Measurements from ENCODE around the gene FKBP4.

FKBP4 gene

GRCh38 chr12:2853626-2854025, 58.9 kb downstream of the FKBP4 start:
- Histone ChIP-seq H2BK15ac (replicated peaks; ENCODE audit: low read depth) (no peak overlapping the region), H3K23ac (ENCODE audit: low read length) (no peak overlapping the region), H4K5ac (ENCODE audit: low read length) (no peak overlapping the region), H3K79me2 (ENCODE audit: control insufficient read depth, insufficient read depth, low read length) (no peaks in the 10 kb centered on the region), H3K27me3 (ENCODE audit: insufficient read depth, low read length, poor library complexity) (no peaks in the 10 kb centered on the region), H3K79me1 (ENCODE audit: low read length) (no peaks in the 10 kb centered on the region), H3K4me1 (ENCODE audit: control insufficient read depth, low read depth, low read length) (no peaks in the 10 kb centered on the region), H3K18ac (ENCODE audit: low read length) (no peak overlapping the region), H2BK5ac (ENCODE audit: low read length) (no peak overlapping the region), H3K4me3 (ENCODE audit: low read length) (no peak overlapping the region), H3K9ac (ENCODE audit: low read length) (no peak overlapping the region), H3K4me2 (ENCODE audit: low read length) (no peak overlapping the region), H2AK5ac (ENCODE audit: low read length) (no peak overlapping the region), H2BK120ac (ENCODE audit: low read depth, low read length) (no peak overlapping the region), H3K4ac (ENCODE audit: low read depth, low read length) (no peak overlapping the region), H4K8ac (ENCODE audit: low read depth, low read length) (no peak overlapping the region), H3K36me3 (ENCODE audit: control insufficient read depth, insufficient read depth, low read length) (peaks cover 4% of the 10 kb centered on the region), H3K27ac (ENCODE audit: low read depth, low read length) (no peak overlapping the region), H3K56ac (ENCODE audit: low read length) (no peak overlapping the region)
- no CpG with 5 or more reads among the region's 11 CpGs for WGBS (ENCODE audit: extremely low coverage, insufficient coverage, low lambda C conversion rate)
- peak; percentile 94 for DNase-seq
